HepG2 (cell line): ENCODE data around the gene DGAT2. TPM values are rescaled to one million over a fixed set of nuclear protein-coding genes. Genes with fewer than 3 reads are reported as not detected.
A peak's percentile ranks its signal among the peaks of the same experiment; 100 is the strongest.

Experiments used
- IRX3 ChIP-seq: sonication (generic); formaldehyde crosslinking; IDR thresholded peaks from 2 replicates; pipeline ENCODE4 v1.8.1; 2023; ENCODE audit warnings: mild to moderate bottlenecking, low read depth, missing genetic modification reagents, borderline replicate concordance
- JDP2 ChIP-seq: sonication (generic); formaldehyde crosslinking; IDR thresholded peaks from 2 replicates; pipeline ENCODE4 v1.8.1; 2022; ENCODE audit warnings: missing genetic modification reagents, borderline replicate concordance
- KIAA2018 ChIP-seq: sonication (generic); formaldehyde crosslinking; IDR thresholded peaks from 2 replicates; pipeline ENCODE4 v1.5.0; 2020; ENCODE audit warnings: mild to moderate bottlenecking, missing genetic modification reagents, borderline replicate concordance
- NFYC ChIP-seq: IDR thresholded peaks from 2 replicates; pipeline ENCODE4 v1.6.1; 2016; ENCODE audit warnings: missing genetic modification reagents, missing compliant biosample characterization
- ZBTB4 ChIP-seq: sonication (generic); formaldehyde crosslinking; IDR thresholded peaks from 2 replicates; pipeline ENCODE4 v1.4.0; 2020; ENCODE audit warnings: missing genetic modification reagents, mild to moderate bottlenecking, borderline replicate concordance
- ZNF260 ChIP-seq: sonication (generic); formaldehyde crosslinking; IDR thresholded peaks from 2 replicates; pipeline ENCODE4 v1.4.0; 2020; ENCODE audit warnings: missing genetic modification reagents, low read depth, mild to moderate bottlenecking, borderline replicate concordance
- ZNF34 ChIP-seq: sonication (generic); formaldehyde crosslinking; IDR thresholded peaks from 2 replicates; pipeline ENCODE4 v1.4.0; 2020; ENCODE audit warnings: mild to moderate bottlenecking, missing genetic modification reagents, borderline replicate concordance
- ZNF569 ChIP-seq: sonication (generic); formaldehyde crosslinking; IDR thresholded peaks from 2 replicates; pipeline ENCODE4 v1.5.0; 2020; ENCODE audit warnings: mild to moderate bottlenecking, missing genetic modification reagents, moderate library complexity, borderline replicate concordance
- ZNF615 ChIP-seq: sonication (generic); formaldehyde crosslinking; IDR thresholded peaks from 2 replicates; pipeline ENCODE4 v1.5.0; 2020; ENCODE audit warnings: mild to moderate bottlenecking, missing genetic modification reagents, borderline replicate concordance
- polyA plus RNA-seq, 8 experiments: library from polyadenylated mRNA; depleted of rRNA in 3 of 8; stranded (reverse) in 7 of 8; unstranded in 1 of 8; fragments of >200 nt; fragmentation: Illumina TruSeq in 4 of 8; extraction: Trizol in 4 of 8; gene quantifications; 2 replicates each; pipeline versions ENCODE4 v1.2.1 to v1.2.3, GENCODE V29; 2011 to 2016; ENCODE audit warnings: low read depth in 4 of 8, missing spikeins in 1 of 8, mixed read lengths in 1 of 8; ENCODE audit not compliant: insufficient read depth in 1 of 8
- total RNA-seq, 5 experiments: library from RNA; depleted of rRNA; stranded (reverse); fragments of >200 nt; fragmentation: Illumina TruSeq; extraction: Trizol; gene quantifications; 2 replicates each; pipeline ENCODE4 v1.2.3, GENCODE V29; 2016; ENCODE audit warnings: low read depth in 1 of 5
- TF ChIP-seq, protein P1 (sequence below): sonication (generic); formaldehyde crosslinking; IDR thresholded peaks from 2 replicates; pipeline ENCODE4 v1.5.0; 2020; ENCODE audit warnings: mild to moderate bottlenecking, missing genetic modification reagents, borderline replicate concordance
- TF ChIP-seq, protein P2 (sequence below): sonication (generic); formaldehyde crosslinking; IDR thresholded peaks from 2 replicates; pipeline ENCODE4 v1.9.0; 2022; ENCODE audit warnings: low read depth, missing genetic modification reagents

DGAT2 gene
- total and polyA plus RNA-seq, 2 of the 13 experiments (the other 11 are each of a cell fraction or from before 2014, with no cell fraction given), result 39.0 to 65.6 TPM

DNA sequence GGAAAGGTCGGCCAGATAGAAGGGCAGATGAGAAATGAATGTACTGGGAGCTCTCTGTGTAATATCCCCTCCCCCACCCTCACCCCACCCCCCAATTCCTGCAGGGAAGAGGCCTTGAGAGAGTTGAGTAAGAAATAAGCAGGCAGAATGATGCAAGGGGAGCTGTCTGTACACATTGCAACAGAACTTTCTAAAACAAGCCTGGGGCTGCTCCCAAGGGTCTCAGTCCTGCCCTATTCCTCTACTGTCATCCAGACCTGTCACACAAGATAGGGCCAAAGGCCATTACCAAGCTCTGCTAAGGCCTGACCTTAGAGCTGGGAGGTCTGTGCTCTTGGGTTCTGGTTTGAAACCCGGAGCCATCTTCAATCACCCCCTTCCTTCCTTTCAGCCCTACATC is 5.7 kb upstream of the DGAT2 start (continued):
- TF ChIP-seq KIAA2018 (CRISPR knock-in tag) (no peak), JDP2 (CRISPR knock-in tag) (no peak), IRX3 (CRISPR knock-in tag) (no peak), ZNF260 (CRISPR knock-in tag) (no peak), ZNF34 (CRISPR knock-in tag) (no peak), ZNF615 (CRISPR knock-in tag) (no peak), NFYC (CRISPR knock-in tag) (no peak), ZBTB4 (CRISPR knock-in tag) (no peak), ZNF569 (CRISPR knock-in tag) (no peak)
- TF ChIP-seq, protein P1, sequence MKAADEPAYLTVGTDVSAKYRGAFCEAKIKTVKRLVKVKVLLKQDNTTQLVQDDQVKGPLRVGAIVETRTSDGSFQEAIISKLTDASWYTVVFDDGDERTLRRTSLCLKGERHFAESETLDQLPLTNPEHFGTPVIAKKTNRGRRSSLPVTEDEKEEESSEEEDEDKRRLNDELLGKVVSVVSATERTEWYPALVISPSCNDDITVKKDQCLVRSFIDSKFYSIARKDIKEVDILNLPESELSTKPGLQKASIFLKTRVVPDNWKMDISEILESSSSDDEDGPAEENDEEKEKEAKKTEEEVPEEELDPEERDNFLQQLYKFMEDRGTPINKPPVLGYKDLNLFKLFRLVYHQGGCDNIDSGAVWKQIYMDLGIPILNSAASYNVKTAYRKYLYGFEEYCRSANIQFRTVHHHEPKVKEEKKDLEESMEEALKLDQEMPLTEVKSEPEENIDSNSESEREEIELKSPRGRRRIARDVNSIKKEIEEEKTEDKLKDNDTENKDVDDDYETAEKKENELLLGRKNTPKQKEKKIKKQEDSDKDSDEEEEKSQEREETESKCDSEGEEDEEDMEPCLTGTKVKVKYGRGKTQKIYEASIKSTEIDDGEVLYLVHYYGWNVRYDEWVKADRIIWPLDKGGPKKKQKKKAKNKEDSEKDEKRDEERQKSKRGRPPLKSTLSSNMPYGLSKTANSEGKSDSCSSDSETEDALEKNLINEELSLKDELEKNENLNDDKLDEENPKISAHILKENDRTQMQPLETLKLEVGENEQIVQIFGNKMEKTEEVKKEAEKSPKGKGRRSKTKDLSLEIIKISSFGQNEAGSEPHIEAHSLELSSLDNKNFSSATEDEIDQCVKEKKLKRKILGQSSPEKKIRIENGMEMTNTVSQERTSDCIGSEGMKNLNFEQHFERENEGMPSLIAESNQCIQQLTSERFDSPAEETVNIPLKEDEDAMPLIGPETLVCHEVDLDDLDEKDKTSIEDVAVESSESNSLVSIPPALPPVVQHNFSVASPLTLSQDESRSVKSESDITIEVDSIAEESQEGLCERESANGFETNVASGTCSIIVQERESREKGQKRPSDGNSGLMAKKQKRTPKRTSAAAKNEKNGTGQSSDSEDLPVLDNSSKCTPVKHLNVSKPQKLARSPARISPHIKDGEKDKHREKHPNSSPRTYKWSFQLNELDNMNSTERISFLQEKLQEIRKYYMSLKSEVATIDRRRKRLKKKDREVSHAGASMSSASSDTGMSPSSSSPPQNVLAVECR (CRISPR knock-in tag), result peak; percentile 54; the same call in 1 of the 2 replicates
- TF ChIP-seq, protein P2, sequence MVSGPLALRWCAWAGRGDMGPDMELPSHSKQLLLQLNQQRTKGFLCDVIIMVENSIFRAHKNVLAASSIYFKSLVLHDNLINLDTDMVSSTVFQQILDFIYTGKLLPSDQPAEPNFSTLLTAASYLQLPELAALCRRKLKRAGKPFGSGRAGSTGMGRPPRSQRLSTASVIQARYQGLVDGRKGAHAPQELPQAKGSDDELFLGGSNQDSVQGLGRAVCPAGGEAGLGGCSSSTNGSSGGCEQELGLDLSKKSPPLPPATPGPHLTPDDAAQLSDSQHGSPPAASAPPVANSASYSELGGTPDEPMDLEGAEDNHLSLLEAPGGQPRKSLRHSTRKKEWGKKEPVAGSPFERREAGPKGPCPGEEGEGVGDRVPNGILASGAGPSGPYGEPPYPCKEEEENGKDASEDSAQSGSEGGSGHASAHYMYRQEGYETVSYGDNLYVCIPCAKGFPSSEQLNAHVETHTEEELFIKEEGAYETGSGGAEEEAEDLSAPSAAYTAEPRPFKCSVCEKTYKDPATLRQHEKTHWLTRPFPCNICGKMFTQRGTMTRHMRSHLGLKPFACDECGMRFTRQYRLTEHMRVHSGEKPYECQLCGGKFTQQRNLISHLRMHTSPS (CRISPR knock-in tag), result no peak
